Activated CD8-positive, alpha-beta memory T cell treated with anti-CD3 and anti-CD28 coated beads for 4 hours (primary cell): ENCODE measurements around the gene NEURL1.

ENCODE experiments used
- DNase-seq, 2 donors: peaks; one replicate each; pipeline ENCODE4 v3.0.0-alpha.2; 2020; ENCODE audit warnings: low read depth in 2 of 2

NEURL1 gene

DNA sequence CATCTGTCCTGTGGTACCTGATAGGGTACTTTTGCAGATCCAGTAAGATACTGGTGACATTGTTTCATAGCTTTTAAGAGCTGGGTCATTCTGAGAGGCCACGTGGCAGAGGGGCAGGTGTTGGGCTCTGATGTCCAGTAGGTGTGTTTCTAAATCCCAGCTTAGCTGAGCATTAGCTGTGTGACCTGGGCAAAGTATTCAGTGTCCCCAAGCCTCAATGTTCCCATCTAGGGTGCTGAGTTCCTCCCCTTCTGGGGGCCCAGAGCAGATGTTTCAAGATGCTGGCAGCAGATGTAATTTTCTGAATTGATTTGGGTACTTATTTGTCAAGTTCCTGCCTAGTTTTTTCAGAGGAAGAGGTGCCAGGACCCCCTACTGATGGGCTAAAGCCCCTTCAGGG lies 52.9 kb downstream of the NEURL1 start:
- DNase-seq, result no peak

DNA sequence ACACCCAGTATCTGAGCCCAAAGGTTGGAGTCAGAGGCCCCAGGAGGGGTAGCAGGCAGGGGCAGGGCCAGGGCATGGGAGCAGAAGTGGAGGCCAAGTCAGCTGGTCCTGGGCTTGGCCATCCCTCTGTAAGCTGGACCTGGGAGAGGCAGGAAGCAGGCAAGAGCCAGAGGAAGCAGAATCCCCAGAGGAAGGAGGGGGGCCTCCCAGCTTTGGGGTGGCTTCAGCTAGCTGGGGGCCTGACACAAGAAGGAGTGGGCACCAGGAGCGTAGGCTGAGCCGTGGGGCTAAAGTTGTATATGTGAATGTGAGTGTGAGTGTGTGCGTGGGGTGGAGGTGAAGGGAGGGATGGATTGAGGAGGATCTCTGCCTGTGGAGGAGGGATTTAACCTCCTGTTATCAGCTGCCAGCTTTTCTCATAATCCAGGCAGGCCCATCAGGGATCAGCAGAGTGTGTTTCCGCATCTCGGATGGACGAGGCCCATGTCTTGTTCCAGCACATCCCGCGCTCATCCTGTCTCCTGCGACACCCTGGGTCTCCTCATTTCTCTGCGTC lies 54.0 kb downstream of the NEURL1 start:
- no peak for DNase-seq

DNA sequence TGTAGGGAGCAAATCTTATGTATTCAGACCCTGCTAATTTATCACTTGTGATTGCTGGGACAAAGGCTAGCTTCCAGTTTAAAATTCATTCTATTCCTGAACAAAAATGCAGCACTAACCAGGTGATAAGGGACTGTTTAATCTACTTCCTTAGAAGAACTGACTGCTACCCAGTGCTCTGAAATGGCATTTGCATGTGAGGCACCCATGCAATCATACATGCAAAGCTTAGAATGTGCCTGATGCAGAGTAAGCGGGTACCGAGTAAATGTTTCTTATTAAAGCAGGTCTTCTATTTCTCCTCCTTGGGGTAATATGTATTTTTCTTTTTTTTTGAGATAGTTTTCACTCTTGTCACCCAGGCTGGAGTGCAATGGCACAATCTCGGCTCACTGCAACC lies 54.5 kb downstream of the NEURL1 start:
- DNase-seq, result no peak

DNA sequence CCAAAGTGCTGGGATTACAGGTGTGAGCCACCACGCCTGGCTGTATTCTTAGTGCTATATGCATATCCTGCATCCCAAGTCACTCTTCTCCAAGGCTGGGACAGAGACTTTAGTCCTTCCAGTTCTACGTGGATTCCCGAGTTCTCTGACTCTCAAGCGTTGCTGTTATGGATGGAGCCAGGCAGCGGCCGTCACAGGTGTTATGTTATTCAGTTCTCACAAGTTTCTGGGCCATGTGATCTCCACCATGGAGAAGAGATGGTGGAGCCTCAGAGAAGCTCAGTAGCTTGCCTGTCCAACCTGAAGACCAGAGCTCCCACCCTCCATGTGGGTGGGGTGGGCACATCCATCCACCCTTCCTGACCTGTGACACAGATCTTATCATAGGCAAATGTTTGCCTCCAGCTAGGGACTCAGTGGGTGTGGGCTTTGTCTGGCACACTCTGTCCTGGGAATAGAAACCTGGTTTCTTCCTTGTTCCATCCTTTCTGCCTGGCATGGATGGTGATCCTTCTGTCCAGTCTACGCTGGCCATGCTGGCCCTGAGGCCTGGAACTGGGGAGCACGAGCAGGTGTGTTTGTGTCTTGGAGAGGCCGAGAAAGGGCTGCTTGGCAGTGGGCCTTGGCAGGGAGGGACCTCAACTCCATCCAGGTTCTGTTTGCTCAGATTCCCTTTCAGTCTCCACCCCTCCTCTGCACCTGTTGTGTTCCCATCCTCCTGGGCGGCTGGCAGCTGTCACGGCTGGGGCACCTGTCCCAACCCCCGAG lies 55.3 kb downstream of the NEURL1 start:
- DNase-seq, result no peak

DNA sequence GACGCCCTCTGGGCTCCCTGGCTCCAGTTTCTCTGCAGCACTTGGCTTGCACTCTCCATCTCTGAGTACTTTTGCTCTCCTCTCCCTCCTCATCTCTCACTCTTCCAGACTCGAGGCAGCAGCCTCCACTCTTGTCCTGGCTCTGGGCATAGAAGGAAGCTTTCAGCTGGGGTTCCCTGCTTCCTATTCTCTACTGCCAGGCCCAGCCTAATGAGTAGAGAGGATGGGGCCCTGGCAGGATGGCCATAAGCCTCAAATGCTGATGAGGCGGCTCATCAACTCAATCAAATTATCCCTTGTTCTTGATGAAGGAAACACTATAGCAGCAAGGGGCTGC lies 55.8 kb downstream of the NEURL1 start:
- DNase-seq, result no peak

DNA sequence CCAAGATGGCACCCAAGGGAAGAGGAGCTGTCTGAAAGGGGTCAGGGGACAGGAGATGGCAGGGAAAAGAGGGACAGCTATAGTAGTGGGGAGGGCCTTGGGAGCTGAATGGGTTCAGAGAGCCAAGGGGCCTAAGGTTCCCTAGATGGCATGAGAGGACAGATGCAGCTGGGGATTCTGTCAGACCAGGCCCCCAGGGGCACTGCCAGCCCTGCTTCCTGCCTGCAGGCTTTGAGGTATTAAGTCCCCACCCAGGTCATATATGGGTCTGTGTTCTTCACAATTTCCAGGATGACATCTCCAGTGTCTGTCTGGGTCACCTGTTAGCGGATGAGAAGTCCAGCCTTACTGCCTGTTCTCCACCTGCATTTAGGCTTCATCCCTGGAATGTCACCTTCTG lies 56.7 kb downstream of the NEURL1 start:
- no peak for DNase-seq

DNA sequence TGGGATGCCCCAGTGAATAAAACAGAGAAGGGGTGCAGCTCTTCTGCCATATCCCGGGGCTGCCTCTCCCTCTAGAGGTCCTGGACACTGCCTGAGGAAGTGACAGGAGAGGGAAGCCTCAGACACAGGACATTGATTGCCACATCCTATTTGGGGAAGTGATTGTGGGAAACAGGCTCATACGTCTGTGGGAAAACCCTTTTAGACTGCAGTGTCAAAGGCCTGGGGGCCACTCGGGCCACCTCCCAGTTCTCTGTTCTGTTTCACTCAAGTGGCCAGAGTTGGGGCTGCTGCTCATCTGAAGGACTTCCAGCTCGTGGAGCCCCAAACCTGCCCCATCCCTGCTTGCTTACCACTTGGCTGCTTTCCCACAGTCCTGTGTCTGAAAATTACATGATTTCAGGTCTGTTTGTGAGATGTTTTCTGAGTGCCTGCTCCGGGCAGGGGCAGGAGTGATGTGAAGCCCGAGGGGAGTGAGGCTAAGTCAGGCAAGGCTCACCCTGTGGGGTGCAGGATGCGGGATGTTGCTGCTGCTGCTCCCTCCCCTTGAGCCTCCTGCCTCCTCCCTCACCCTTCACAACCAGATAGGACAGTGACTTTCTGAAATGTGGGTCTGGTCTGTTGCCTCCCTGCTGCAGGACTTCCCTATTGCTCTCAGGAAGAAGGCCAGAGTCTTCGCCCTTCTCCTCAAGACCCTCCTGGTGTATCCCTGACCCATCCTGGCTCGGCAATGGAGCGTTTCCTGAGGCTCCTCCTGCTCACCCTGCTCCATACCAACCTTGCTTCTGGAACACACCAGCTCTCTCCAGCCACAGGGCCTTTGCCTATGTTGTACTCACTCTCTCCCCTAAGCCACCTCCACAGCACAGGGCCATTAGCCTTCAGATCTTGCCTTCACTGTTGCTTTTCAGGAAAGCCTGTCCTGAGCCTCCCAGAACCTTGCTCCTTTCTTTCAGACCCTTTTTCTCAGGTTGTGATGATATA lies 58.4 kb downstream of the NEURL1 start:
- no peak for DNase-seq

DNA sequence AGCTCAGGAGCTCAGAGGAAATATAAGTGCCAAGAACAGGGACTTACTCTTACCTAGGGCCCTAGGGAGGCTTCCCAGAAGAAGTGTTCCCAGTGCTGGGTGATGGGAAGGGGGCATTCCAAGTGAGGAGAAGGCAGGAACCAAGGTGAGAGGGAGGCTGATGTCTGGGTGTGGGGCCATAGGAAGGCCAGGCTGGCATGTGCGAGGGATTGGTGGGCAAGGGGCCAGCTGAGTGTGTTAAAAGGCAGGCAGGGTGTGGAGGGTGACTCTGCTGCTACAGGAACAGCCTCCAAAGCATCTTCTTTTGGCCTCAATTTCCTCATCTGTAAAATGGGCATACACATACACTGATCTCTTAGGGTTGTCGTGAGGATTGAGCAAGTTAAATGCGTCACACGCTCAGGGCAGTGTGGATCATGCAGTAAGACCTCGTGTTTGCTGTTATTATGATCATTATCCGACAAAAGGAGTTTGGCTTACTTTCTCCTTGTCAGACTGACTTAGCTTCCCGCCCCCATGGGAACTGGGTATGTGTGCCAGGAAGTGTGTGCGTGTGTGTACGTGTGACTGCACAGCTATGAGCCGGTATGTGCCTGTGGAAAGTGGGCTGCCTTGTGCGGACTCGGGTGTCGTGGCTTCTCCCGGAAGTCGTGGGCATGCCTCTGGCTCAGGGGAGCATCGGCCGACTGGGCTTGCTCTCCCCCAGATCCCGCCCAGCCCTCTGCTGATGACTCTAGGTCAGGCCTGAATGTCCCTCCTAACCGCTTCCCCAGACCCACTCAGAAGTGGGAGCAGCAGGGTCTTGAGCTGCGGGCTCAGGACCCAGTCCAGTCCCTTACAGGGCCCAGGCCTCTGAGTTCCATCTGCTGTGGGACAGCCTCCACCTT lies 59.6 kb downstream of the NEURL1 start:
- DNase-seq, result no peak

DNA sequence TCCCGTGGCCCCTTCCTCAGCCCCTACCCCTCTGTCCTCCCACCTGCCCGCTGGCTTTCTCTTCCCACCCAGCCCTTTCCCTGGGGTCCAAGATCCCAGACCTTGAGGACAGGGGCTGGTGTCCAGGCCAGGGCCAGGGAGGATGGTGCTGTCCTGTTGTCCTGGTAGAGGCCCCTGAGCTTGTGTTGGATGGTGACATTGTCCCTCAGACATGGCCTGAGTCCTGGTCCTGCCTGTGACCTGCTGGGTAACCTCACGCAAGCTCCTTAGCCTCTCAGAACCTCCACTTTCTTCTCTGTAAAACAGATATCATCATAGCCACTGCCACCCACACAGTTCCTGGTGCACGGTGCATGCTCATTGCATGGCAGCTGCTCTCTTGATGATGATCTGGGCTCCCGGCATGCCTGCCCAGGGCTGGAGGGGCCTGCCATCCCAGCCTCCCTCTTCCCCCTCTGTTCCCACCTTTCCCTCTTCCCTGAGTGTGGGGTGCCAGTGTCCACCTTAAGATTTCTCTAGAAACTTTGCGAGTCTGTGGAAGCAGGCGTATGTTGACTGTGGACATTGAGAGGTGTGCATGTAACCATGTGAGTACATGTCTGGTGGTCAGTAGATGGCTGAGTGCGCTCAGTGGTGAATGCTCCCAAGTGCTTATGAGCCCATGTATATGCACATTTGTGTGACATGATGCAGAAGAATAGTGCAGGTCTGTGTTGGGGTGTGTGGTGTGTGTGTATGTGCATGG lies 60.4 kb downstream of the NEURL1 start:
- no peak for DNase-seq

DNA sequence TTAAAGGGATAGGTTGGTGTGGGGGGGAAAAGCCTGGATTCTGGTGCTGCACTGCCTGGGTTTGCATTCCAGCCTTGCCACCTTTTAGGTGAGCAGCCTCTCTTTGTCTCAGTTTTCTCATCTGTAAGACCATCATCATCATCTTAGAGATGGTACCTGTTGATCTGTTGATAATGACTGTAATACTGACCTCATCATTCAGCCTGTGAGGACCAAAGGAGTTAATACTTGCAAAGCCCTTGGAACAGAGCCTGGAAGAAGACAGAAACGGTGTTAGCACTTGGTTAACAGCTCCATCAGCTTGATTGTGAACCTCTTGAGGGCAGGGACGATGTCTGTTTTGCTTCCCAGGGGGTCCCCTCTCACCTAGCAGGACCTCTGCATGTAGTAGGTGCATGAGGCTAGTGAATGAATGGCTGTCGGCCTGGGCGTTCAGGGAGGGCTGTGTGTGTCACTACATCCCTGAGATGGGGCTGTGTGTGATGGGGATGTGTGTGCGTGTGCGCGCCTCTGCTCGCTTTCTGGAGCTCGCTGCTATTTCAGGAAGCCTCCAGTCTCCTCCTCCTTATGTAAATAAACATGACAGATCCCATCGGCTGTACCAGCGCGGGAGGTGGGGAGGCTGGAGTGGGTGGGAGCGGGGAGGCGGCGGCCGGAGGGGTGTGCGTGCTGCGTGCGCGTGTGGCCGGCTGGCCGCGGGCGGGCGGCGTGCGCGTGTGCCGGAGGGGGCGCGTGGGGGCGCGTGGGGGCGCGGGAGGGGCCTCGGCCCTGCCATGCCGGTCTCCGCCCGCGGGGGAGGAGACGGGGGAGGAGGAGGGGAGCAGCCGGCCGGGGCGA lies 61.2 kb downstream of the NEURL1 start:
- DNase-seq, result no peak

DNA sequence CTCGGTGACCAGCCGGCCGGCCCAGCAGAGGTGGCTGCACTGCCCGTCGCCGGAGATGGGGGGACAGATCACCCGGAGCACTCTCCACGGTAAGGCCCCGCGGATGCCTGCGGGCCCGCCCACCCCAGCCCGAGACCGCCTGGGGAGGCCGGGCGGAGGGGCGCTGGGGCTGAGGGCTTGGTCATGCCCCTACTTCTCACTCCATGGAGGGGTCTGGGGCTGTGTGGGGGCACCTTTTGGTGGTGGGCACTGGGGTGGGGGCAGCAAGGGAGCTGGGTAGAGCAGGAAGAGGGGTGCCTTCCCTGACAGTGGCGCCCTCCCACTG lies 61.8 kb downstream of the NEURL1 start:
- no peak for DNase-seq

DNA sequence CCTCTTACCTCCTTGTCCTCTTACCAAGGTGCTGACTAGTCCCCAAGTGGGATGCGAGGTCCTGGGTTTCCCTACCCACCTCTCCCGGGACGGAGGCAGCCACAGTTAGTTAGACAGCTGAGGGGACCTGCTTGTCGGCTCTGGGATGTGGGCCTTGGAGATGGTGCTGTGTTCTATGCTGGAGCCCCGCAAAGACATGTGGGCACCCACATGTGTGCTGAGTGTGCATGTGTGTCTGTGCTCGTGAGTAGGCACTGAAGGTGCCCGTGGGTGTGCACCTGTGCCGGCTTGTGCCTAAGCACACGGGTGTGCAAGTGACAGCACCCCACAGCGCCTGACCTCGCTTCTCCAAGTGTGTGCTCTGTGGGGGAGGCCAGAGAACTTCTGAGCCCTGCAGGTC lies 62.2 kb downstream of the NEURL1 start:
- DNase-seq, result no peak

DNA sequence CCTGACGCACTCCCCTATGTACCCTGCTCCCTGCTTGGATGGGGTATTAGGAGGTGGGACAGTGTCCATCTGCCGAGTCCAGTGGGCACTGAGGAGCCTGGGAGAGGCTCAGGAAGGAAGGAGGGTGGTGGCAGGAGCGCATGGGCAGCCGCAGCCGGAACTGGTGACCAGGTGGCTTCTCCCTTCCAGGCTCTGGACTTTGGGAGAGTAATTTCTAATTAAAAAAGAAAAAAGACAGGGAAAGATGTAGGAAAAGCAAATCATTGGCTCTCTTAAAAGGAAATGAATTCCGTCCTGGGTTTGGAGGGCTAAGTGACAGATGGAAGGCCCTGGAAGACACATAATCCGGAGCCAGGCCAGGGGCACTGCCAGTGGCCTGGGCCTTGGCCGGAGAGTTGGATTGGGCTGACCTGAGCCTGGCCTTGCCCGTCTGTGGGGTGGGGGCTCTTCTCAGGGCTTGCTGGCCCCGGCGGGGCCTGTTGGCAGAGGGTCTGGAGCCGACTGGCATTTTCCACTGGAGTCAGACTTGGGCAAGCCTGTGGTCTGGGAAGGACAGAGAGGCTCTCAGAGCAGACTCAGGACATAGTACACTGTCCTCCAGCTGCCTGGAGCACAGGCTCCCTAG lies 63.0 kb downstream of the NEURL1 start:
- no peak for DNase-seq

DNA sequence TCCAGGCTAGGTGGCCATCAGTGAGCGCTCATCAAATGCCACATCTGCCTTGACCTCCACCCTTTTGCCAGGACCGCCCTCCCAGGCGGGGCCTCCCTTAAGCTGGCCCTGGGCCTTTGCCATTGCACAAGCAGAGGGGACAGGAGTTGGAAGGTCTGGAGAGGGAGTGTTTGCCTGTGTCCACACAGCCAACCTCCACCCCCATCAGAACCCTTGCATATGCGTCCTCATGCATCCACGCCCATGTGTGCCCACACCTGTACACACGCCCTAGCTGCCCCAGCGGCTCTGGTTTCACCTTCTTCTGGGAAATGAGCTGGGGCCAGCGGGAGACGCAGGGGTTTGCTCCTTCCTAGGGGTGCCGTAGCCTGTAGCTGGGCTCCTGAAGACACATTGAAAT lies 64.0 kb downstream of the NEURL1 start:
- DNase-seq, result no peak

DNA sequence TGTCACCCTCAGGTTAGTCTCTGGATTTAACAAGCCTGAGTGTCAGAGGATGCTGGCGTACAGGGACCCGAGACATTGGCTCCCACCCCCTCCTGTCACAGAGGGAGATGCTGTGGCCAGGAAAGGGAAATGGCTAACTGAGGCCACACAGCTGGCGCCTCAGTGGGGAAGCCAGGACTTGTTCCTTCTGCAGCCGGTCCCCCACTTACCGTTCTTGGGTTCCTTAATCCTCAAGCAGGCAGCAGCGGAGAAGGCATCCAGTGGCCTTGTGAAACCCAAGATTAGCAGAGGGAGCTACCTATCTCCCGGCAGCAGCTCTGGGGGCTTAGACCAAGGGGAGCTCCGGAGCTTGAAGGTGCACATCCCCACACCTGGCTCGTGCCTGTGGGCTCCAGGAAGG lies 65.4 kb downstream of the NEURL1 start:
- no peak for DNase-seq

DNA sequence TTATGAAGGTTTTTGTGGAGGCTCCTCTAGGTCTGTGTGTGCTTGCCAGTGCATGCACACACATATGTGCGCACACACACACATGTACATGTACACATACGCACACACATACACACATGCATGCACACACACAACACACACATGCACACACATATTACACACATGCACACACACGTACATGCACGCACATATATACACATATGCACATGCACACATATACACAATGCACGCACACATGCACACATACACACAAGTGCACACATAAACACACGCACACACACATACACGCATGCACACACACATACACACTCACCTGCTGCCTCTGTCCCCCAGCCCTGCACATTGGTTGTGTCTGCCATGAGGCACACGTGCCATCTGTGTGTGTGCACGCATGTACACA lies 66.3 kb downstream of the NEURL1 start:
- no peak for DNase-seq

DNA sequence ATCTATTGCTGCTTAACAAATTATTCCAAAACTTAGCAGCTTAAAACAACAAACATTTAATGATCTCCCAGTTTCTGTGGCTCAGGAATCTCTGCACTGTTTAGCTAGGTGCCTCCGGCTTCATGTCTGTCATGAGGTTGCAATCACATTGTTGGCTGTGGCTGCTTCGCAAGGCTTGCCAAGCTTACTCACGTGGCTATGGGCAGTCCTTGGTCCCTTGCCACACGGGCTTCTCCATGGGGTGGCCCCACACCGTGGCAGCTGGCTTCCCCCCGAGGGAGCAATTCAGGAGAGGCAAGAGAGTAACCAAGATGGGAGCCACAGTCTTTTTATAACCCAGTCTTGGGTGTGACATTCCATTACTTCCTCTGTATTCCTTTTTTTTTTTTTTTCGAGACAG lies 67.4 kb downstream of the NEURL1 start:
- no peak for DNase-seq

DNA sequence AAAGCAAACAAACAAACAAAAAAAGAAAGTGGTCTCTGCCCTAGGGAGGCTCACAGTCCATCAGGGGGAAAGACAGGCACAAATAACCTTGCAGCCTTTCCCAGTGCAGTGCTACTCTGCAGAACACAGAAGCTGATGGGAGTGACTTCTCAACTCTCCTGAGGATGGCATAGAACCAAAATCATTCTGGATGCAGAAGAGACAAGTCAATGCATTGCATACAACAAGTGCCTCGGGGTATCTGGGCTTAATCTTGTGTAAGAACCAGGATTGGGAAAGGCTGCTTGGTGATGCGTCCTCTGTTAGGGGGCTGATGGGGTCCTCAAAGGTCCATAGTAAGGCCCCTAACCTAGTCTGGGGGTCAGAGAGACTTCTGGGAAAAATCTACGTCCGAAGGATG lies 68.9 kb downstream of the NEURL1 start:
- no peak for DNase-seq

DNA sequence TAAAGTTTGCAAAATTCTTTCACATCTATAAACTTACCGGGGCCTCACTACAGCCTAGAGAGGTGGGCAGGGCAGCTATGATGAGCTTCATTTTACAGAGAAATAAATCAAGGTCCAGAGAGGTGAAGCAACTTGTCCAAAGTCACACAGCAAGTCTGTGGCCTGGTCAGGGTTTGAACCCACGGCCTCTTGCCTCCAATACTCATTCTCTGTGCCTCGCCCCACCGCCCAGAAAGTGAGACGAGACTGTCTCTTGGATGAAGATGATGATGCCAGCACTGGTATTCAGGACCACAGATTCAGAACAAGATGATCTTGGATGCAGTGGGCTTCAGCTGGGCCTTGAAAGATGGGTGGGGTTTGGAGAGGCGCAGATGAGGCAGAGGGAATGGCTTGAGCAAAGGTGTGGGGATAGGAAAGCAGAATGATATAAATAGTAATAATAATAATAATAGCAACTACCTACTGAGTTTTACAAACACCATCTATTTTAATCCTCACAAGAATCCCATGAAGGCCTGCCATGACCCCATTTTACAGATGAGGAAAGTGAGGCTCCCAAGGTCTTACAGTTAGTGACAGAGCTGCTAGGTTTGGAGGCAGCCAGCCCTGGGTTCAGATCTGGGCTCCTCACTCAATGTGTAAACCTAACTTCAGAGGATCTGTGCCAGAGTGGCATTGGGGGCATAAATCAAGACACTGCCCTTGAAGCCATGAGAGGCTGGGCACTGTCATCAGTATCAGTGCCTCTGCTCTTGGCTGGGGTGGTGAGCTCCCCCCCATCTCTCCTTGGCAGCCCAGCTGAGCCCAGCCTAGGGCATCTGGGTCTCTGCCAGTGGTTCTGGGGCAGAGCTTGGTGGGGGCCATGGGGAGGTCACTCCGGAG lies 70.0 kb downstream of the NEURL1 start:
- DNase-seq, result no peak
